HepG2 (cell line): ENCODE results near the gene PGAP3. TPM values are rescaled to one million over a fixed set of nuclear protein-coding genes. Genes with fewer than 3 reads are reported as not detected.

Experiments used
- CREBL2 ChIP-seq: sonication (generic); formaldehyde crosslinking; IDR thresholded peaks from 2 replicates; pipeline ENCODE4 v1.8.1; 2023; ENCODE audit warnings: missing genetic modification reagents, mild to moderate bottlenecking, borderline replicate concordance
- FOXA1 ChIP-seq, 2 experiments: fragments of 450-650 bp in 1 of 2; sonication (generic) in 1 of 2; formaldehyde crosslinking in 1 of 2; IDR thresholded peaks; 2 replicates each; pipeline versions ENCODE4 v1.4.0 to v1.6.1; 2016 to 2020; ENCODE audit warnings: missing genetic modification reagents in 1 of 2
- FOXA3 ChIP-seq: IDR thresholded peaks from 2 replicates; pipeline ENCODE4 v1.6.1; 2016; ENCODE audit warnings: missing genetic modification reagents, missing compliant biosample characterization
- FOXO1 ChIP-seq: sonication (generic); formaldehyde crosslinking; IDR thresholded peaks from 2 replicates; pipeline ENCODE4 v1.4.0; 2020; ENCODE audit warnings: missing genetic modification reagents
- GABPB1 ChIP-seq: IDR thresholded peaks from 2 replicates; pipeline ENCODE4 v1.6.1; 2016; ENCODE audit warnings: mild to moderate bottlenecking, missing genetic modification reagents, moderate library complexity, missing compliant biosample characterization
- HMGXB4 ChIP-seq, 2 experiments: sonication (generic) in 1 of 2; formaldehyde crosslinking in 1 of 2; IDR thresholded peaks; 2 replicates each; pipeline versions ENCODE4 v1.4.0 to v1.6.1; 2018 to 2020; ENCODE audit warnings: missing genetic modification reagents in 2 of 2, borderline replicate concordance in 1 of 2, low read depth in 1 of 2, mild to moderate bottlenecking in 1 of 2, missing biosample characterization in 1 of 2
- MTA1 ChIP-seq: sonication (generic); formaldehyde crosslinking; IDR thresholded peaks from 2 replicates; pipeline ENCODE4 v1.4.0; 2020; ENCODE audit warnings: missing genetic modification reagents, mild to moderate bottlenecking, borderline replicate concordance
- NFYC ChIP-seq: IDR thresholded peaks from 2 replicates; pipeline ENCODE4 v1.6.1; 2016; ENCODE audit warnings: missing genetic modification reagents, missing compliant biosample characterization
- POLR2AphosphoS5 ChIP-seq: IDR thresholded peaks from 2 replicates; pipeline ENCODE4 v1.6.1; 2012; ENCODE audit warnings: low read depth, low read length
- SMYD3 ChIP-seq: sonication (generic); formaldehyde crosslinking; IDR thresholded peaks from 2 replicates; pipeline ENCODE4 v1.8.1; 2023; ENCODE audit warnings: mild to moderate bottlenecking, missing genetic modification reagents
- SNAI1 ChIP-seq: sonication (generic); formaldehyde crosslinking; IDR thresholded peaks from 2 replicates; pipeline ENCODE4 v1.5.0; 2020; ENCODE audit warnings: mild to moderate bottlenecking, missing genetic modification reagents, borderline replicate concordance
- TAF15 ChIP-seq: fragments of 200-400 bp; formaldehyde crosslinking; IDR thresholded peaks from one replicate; pipeline ENCODE4 v1.6.1; 2018; ENCODE audit warnings: mild to moderate bottlenecking, low read depth, low read length; ENCODE audit not compliant: poor library complexity, severe bottlenecking
- THAP11 ChIP-seq: IDR thresholded peaks from 2 replicates; pipeline ENCODE4 v1.6.1; 2016; ENCODE audit warnings: missing biosample characterization, missing genetic modification reagents
- ZNF652 ChIP-seq: IDR thresholded peaks from 2 replicates; pipeline ENCODE4 v1.6.1; 2016; ENCODE audit warnings: low read depth, borderline replicate concordance
- ZNF678 ChIP-seq: sonication (generic); formaldehyde crosslinking; IDR thresholded peaks from 2 replicates; pipeline ENCODE4 v1.4.0; 2020; ENCODE audit warnings: mild to moderate bottlenecking, missing genetic modification reagents
- ZNF687 ChIP-seq: sonication (generic); formaldehyde crosslinking; IDR thresholded peaks from 2 replicates; pipeline ENCODE4 v1.5.1; 2020; ENCODE audit warnings: mild to moderate bottlenecking, missing genetic modification reagents, moderate library complexity
- ZNF772 ChIP-seq: sonication (generic); formaldehyde crosslinking; IDR thresholded peaks from 2 replicates; pipeline ENCODE4 v1.5.0; 2020; ENCODE audit warnings: mild to moderate bottlenecking, missing genetic modification reagents
- polyA plus RNA-seq, 8 experiments: library from polyadenylated mRNA; depleted of rRNA in 3 of 8; stranded (reverse) in 7 of 8; unstranded in 1 of 8; fragments of >200 nt; fragmentation: Illumina TruSeq in 4 of 8; extraction: Trizol in 4 of 8; gene quantifications; 2 replicates each; pipeline versions ENCODE4 v1.2.1 to v1.2.3, GENCODE V29; 2011 to 2016; ENCODE audit warnings: low read depth in 4 of 8, missing spikeins in 1 of 8, mixed read lengths in 1 of 8; ENCODE audit not compliant: insufficient read depth in 1 of 8
- total RNA-seq, 5 experiments: library from RNA; depleted of rRNA; stranded (reverse); fragments of >200 nt; fragmentation: Illumina TruSeq; extraction: Trizol; gene quantifications; 2 replicates each; pipeline ENCODE4 v1.2.3, GENCODE V29; 2016; ENCODE audit warnings: low read depth in 1 of 5

The PGAP3 gene
- total and polyA plus RNA-seq, 2 of the 13 experiments (the other 11 are each of a cell fraction or from before 2014, with no cell fraction given) = 11.9 to 14.6 TPM

- peak; percentile 96 for TF ChIP-seq FOXA3
- TF ChIP-seq ZNF678 (CRISPR knock-in tag) = 0 out of 2 replicates have a peak, but pooled peaks have one; percentile 25
- TF ChIP-seq HMGXB4 (CRISPR knock-in tag; IDR thresholded peaks at IDR 0.05; ENCODE audit: borderline replicate concordance in 1 of 2, low read depth in 1 of 2) = peak in 1 of 2 experiments; percentile 78; a peak in 2 of 4 replicates
- peak; percentile 98 for TF ChIP-seq MTA1 (CRISPR knock-in tag)
- peak; percentile 97 for TF ChIP-seq ZNF687
- peak; percentile 54; the same call in 1 of the 2 replicates for TF ChIP-seq NFYC (CRISPR knock-in tag)
- peak; percentile 94 for TF ChIP-seq FOXA1 (IDR thresholded peaks at IDR 0.05)
- TF ChIP-seq FOXA1 (CRISPR knock-in tag; IDR thresholded peaks at IDR 0.05) = peak; percentile 92
- TF ChIP-seq SMYD3 (CRISPR knock-in tag) = peak; percentile 87
- no peak for TF ChIP-seq TAF15
- TF ChIP-seq FOXO1 (CRISPR knock-in tag) = peak; percentile 42; the same call in 1 of the 2 replicates
- peak; percentile 55; the same call in 1 of the 2 replicates for TF ChIP-seq ZNF652 (CRISPR knock-in tag)
- TF ChIP-seq SNAI1 (CRISPR knock-in tag) = no peak
- TF ChIP-seq THAP11 (CRISPR knock-in tag) = peak; percentile 65; the same call in 1 of the 2 replicates
- TF ChIP-seq GABPB1 = peak; percentile 66
- TF ChIP-seq POLR2AphosphoS5 = peak; percentile 49; the same call in 1 of the 2 replicates
- no peak for TF ChIP-seq ZNF772
- no peak; the same call in 1 of the 2 replicates for TF ChIP-seq CREBL2 (CRISPR knock-in tag)
Measured at GRCh38 chr17:39702901-39703893, 15.3 kb upstream of the PGAP3 start (continued).
